GM19193 (cell line): Measurements from ENCODE around the gene REST.
A peak's percentile ranks its signal among the peaks of the same experiment; 100 is the strongest.

ENCODE experiments used
- POLR2A ChIP-seq: IDR thresholded peaks from 4 replicates; pipeline ENCODE4 v1.6.1; 2011; ENCODE audit not compliant: insufficient read depth, insufficient read length; ENCODE audit errors: extremely low read depth

REST gene

GRCh38 chr4:56907489-56908205 is at the start of gene REST:
REST (plus strand) TSS chr4:56907900; CDS start chr4:56910639, 2,739 bp downstream.
- TF ChIP-seq POLR2A = peak; percentile 56

- no peak for TF ChIP-seq POLR2A
These were observed 47.9 kb upstream of the REST start for GRCh38 chr4:56859841-56860240.

- no peak for TF ChIP-seq POLR2A
These were observed 46.9 kb upstream of the REST start for GRCh38 chr4:56860781-56861180.

- TF ChIP-seq POLR2A = no peak
These were observed 46.3 kb upstream of the REST start for GRCh38 chr4:56861360-56861759.

- TF ChIP-seq POLR2A = no peak
These were observed 44.1 kb upstream of the REST start for GRCh38 chr4:56863441-56864139.

- no peak for TF ChIP-seq POLR2A
These were observed 36.8 kb upstream of the REST start for GRCh38 chr4:56870946-56871345.

GRCh38 chr4:56871371-56871866 is 36.3 kb upstream of the REST start:
- TF ChIP-seq POLR2A = no peak

GRCh38 chr4:56874166-56874565 is 33.5 kb upstream of the REST start:
- TF ChIP-seq POLR2A = no peak

GRCh38 chr4:56874923-56875322 is 32.8 kb upstream of the REST start:
- TF ChIP-seq POLR2A = no peak

- no peak for TF ChIP-seq POLR2A
These were observed 31.4 kb upstream of the REST start for GRCh38 chr4:56876264-56876663.

GRCh38 chr4:56879996-56880395 is 27.7 kb upstream of the REST start:
- TF ChIP-seq POLR2A = no peak

- no peak for TF ChIP-seq POLR2A
These were observed 27.1 kb upstream of the REST start for GRCh38 chr4:56880572-56880971.

GRCh38 chr4:56892691-56893090 is 15.0 kb upstream of the REST start:
- TF ChIP-seq POLR2A = no peak

- no peak for TF ChIP-seq POLR2A
These were observed 5.0 kb upstream of the REST start for GRCh38 chr4:56902703-56903102.

- no peak for TF ChIP-seq POLR2A
These were observed 1.9 kb upstream of the REST start for GRCh38 chr4:56905796-56906195.
